ENCODE measurements around the gene CABP1. TPM values are rescaled to one million over a fixed set of nuclear protein-coding genes. Genes with fewer than 3 reads are reported as not detected.

CABP1 gene
- total and polyA plus RNA-seq, 2 of the 13 experiments (the other 11 are each of a cell fraction or from before 2014, with no cell fraction given) = not detected

- no peak for TF ChIP-seq ZNF841 (CRISPR knock-in tag; IDR thresholded peaks at IDR 0.05; ENCODE audit: borderline replicate concordance)
- no peak for TF ChIP-seq RFX3 (CRISPR knock-in tag; IDR thresholded peaks at IDR 0.05)
- peak; percentile 56 for TF ChIP-seq POGZ (CRISPR knock-in tag; IDR thresholded peaks at IDR 0.05)
- TF ChIP-seq, protein P1, sequence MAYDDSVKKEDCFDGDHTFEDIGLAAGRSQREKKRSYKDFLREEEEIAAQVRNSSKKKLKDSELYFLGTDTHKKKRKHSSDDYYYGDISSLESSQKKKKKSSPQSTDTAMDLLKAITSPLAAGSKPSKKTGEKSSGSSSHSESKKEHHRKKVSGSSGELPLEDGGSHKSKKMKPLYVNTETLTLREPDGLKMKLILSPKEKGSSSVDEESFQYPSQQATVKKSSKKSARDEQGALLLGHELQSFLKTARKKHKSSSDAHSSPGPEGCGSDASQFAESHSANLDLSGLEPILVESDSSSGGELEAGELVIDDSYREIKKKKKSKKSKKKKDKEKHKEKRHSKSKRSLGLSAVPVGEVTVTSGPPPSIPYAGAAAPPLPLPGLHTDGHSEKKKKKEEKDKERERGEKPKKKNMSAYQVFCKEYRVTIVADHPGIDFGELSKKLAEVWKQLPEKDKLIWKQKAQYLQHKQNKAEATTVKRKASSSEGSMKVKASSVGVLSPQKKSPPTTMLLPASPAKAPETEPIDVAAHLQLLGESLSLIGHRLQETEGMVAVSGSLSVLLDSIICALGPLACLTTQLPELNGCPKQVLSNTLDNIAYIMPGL (CRISPR knock-in tag; IDR thresholded peaks at IDR 0.05; ENCODE audit: borderline replicate concordance in 1 of 2, low read depth in 1 of 2) = peak in 1 of 2 experiments; percentile 16; a peak in 1 of 4 replicates
- TF ChIP-seq YY1 (IDR thresholded peaks at IDR 0.05; ENCODE audit: insufficient read depth, insufficient replicate concordance, low read depth, low read length) = peak; percentile 74
- TF ChIP-seq SMAD1 (CRISPR knock-in tag; IDR thresholded peaks at IDR 0.05; ENCODE audit: borderline replicate concordance, low read depth) = no peak
- TF ChIP-seq JDP2 (CRISPR knock-in tag; IDR thresholded peaks at IDR 0.05; ENCODE audit: borderline replicate concordance) = no peak
- no peak for TF ChIP-seq ZNF570 (CRISPR knock-in tag; IDR thresholded peaks at IDR 0.05; ENCODE audit: borderline replicate concordance)
- no peak for TF ChIP-seq PLSCR1 (CRISPR knock-in tag; IDR thresholded peaks at IDR 0.05; ENCODE audit: borderline replicate concordance)
- TF ChIP-seq KDM5A (IDR thresholded peaks at IDR 0.05; ENCODE audit: borderline replicate concordance, low read length) = peak; percentile 79
- TF ChIP-seq KLF6 (CRISPR knock-in tag; IDR thresholded peaks at IDR 0.05) = 0 out of 2 replicates have a peak, but pooled peaks have one; percentile 18
- TF ChIP-seq ZNF33B (CRISPR knock-in tag; IDR thresholded peaks at IDR 0.05) = peak; percentile 19; the same call in 1 of the 2 replicates
- no peak; the same call in 1 of the 2 replicates for TF ChIP-seq ZNF225 (CRISPR knock-in tag; IDR thresholded peaks at IDR 0.05)
- no peak for TF ChIP-seq ATF5 (CRISPR knock-in tag; IDR thresholded peaks at IDR 0.05; ENCODE audit: low read depth)
- TF ChIP-seq ZNF260 (CRISPR knock-in tag; IDR thresholded peaks at IDR 0.05; ENCODE audit: borderline replicate concordance, low read depth) = no peak
- TF ChIP-seq, protein P2, sequence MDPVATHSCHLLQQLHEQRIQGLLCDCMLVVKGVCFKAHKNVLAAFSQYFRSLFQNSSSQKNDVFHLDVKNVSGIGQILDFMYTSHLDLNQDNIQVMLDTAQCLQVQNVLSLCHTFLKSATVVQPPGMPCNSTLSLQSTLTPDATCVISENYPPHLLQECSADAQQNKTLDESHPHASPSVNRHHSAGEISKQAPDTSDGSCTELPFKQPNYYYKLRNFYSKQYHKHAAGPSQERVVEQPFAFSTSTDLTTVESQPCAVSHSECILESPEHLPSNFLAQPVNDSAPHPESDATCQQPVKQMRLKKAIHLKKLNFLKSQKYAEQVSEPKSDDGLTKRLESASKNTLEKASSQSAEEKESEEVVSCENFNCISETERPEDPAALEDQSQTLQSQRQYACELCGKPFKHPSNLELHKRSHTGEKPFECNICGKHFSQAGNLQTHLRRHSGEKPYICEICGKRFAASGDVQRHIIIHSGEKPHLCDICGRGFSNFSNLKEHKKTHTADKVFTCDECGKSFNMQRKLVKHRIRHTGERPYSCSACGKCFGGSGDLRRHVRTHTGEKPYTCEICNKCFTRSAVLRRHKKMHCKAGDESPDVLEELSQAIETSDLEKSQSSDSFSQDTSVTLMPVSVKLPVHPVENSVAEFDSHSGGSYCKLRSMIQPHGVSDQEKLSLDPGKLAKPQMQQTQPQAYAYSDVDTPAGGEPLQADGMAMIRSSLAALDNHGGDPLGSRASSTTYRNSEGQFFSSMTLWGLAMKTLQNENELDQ (CRISPR knock-in tag; IDR thresholded peaks at IDR 0.05; ENCODE audit: borderline replicate concordance) = no peak
- TF ChIP-seq JUNB (CRISPR knock-in tag; IDR thresholded peaks at IDR 0.05; ENCODE audit: borderline replicate concordance) = no peak
- peak; percentile 14 for TF ChIP-seq HNRNPK (IDR thresholded peaks at IDR 0.05; ENCODE audit: low read depth, low read length, poor library complexity, severe bottlenecking)
- TF ChIP-seq GATAD1 (CRISPR knock-in tag; IDR thresholded peaks at IDR 0.05) = peak; percentile 88
- TF ChIP-seq ZNF615 (CRISPR knock-in tag; IDR thresholded peaks at IDR 0.05; ENCODE audit: borderline replicate concordance) = no peak
- TF ChIP-seq RBFOX2 (IDR thresholded peaks at IDR 0.05; ENCODE audit: low read depth, low read length) = peak; percentile 84
- TF ChIP-seq ZNF883 (CRISPR knock-in tag; IDR thresholded peaks at IDR 0.05; ENCODE audit: not compliant biosample characterization) = no peak
- no peak for TF ChIP-seq STAG1 (CRISPR knock-in tag; IDR thresholded peaks at IDR 0.05)
Observed at GRCh38 chr12:120686690-120687577, 46.5 kb downstream of the CABP1 start, which contains the start of gene MLEC (continued).
